ENCODE measurements around the gene SMAGP.

DNA sequence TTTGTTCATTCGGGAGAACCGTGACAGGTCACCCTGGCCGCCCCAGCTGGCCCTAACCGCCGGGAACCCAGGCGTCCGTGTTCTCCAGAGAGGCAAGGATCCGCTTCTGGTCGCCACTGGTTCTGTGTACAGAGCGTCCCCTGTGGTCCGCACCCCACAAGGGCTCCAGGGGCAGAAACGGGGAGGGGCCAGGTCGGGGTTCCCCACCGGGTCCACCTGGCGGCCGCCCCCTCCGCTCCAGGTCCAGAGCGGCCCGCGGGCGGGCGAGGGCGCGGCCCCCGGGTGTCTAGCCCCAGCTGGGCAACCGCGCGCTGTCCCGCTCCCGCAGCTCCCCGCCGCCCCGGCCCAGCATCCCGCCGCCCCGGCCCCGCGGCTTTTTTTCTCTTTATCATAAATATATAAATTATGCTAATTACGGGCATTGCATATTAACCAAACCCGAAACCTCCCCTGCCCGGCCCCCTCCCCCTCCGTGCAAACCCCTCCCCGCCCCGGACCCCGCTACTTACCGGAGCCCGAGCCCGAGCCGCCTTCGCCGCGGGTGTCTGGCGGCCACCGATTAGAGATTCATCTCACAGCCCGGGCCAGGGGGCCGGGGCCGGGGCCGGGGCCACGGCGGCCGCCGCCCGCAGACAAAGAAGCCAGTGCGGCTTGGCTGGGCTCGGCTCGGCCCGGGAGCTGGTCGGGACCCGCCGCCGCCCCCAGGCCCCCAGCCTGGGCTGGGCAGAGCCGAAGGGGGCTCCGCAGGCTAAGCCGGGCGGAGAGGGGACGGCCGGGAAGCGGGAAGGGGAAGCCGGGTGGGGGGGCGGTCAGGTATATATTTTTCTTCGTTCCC is 52.9 kb downstream of the SMAGP start:
- TF ChIP-seq TAF1 (IDR thresholded peaks at IDR 0.05; ENCODE audit: borderline replicate concordance, insufficient read depth, low read length) (no peak), POLR2AphosphoS5 (IDR thresholded peaks at IDR 0.05; ENCODE audit: low read depth, low read length) (no peak)
- TF ChIP-seq, protein P1, sequence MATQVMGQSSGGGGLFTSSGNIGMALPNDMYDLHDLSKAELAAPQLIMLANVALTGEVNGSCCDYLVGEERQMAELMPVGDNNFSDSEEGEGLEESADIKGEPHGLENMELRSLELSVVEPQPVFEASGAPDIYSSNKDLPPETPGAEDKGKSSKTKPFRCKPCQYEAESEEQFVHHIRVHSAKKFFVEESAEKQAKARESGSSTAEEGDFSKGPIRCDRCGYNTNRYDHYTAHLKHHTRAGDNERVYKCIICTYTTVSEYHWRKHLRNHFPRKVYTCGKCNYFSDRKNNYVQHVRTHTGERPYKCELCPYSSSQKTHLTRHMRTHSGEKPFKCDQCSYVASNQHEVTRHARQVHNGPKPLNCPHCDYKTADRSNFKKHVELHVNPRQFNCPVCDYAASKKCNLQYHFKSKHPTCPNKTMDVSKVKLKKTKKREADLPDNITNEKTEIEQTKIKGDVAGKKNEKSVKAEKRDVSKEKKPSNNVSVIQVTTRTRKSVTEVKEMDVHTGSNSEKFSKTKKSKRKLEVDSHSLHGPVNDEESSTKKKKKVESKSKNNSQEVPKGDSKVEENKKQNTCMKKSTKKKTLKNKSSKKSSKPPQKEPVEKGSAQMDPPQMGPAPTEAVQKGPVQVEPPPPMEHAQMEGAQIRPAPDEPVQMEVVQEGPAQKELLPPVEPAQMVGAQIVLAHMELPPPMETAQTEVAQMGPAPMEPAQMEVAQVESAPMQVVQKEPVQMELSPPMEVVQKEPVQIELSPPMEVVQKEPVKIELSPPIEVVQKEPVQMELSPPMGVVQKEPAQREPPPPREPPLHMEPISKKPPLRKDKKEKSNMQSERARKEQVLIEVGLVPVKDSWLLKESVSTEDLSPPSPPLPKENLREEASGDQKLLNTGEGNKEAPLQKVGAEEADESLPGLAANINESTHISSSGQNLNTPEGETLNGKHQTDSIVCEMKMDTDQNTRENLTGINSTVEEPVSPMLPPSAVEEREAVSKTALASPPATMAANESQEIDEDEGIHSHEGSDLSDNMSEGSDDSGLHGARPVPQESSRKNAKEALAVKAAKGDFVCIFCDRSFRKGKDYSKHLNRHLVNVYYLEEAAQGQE (IDR thresholded peaks at IDR 0.05; ENCODE audit: insufficient read depth in 1 of 2, low read depth in 2 of 2, low read length in 2 of 2) = no peak

All from PFSK-1 (cell line).